Measurements from ENCODE around the gene SLFN13.

DNA sequence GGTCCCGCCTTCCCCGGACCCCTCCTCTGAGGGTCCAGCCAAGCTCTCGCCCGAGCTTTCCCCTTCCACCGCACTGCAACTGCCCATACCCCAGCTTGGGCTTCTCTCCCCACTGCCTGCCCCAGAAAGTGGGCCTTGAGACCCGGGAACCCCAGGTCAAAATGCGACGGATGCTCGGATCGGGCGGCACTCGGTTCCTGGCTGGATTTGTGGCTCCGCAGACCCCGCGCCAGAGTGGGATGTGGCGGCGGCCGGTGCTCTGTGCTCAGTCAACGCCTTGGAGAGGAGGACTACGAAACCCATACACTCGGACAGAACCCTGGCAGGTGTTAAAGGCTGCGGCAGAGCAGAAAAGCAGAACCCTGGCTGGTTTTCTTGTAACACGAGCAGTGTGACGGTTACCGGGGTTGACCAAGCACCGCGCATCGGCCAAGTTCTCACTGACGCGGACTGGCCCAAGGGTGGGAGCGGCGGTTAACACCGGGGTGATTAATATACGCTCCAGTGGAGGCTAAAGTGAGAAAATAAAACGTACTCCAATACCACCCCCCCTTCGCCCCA lies 885 bp upstream of the SLFN13 start:
- TF ChIP-seq TOX (CRISPR knock-in tag; IDR thresholded peaks at IDR 0.05; ENCODE audit: borderline replicate concordance), result no peak
- TF ChIP-seq SNAI2 (CRISPR knock-in tag; IDR thresholded peaks at IDR 0.05), result no peak
- TF ChIP-seq RARB (CRISPR knock-in tag; IDR thresholded peaks at IDR 0.05), result no peak
- TF ChIP-seq, protein P1, sequence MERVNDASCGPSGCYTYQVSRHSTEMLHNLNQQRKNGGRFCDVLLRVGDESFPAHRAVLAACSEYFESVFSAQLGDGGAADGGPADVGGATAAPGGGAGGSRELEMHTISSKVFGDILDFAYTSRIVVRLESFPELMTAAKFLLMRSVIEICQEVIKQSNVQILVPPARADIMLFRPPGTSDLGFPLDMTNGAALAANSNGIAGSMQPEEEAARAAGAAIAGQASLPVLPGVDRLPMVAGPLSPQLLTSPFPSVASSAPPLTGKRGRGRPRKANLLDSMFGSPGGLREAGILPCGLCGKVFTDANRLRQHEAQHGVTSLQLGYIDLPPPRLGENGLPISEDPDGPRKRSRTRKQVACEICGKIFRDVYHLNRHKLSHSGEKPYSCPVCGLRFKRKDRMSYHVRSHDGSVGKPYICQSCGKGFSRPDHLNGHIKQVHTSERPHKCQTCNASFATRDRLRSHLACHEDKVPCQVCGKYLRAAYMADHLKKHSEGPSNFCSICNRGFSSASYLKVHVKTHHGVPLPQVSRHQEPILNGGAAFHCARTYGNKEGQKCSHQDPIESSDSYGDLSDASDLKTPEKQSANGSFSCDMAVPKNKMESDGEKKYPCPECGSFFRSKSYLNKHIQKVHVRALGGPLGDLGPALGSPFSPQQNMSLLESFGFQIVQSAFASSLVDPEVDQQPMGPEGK (CRISPR knock-in tag; IDR thresholded peaks at IDR 0.05; ENCODE audit: borderline replicate concordance), result no peak
- TF ChIP-seq ARNTL (CRISPR knock-in tag; IDR thresholded peaks at IDR 0.05; ENCODE audit: borderline replicate concordance, low read depth), result no peak
- TF ChIP-seq BACH2 (CRISPR knock-in tag; IDR thresholded peaks at IDR 0.05; ENCODE audit: borderline replicate concordance), result no peak
- TF ChIP-seq ZNF8 (CRISPR knock-in tag; IDR thresholded peaks at IDR 0.05), result no peak
- no peak for TF ChIP-seq ESRRG (CRISPR knock-in tag; IDR thresholded peaks at IDR 0.05)
- TF ChIP-seq ZFP3 (CRISPR knock-in tag; IDR thresholded peaks at IDR 0.05), result no peak
- TF ChIP-seq, protein P2, sequence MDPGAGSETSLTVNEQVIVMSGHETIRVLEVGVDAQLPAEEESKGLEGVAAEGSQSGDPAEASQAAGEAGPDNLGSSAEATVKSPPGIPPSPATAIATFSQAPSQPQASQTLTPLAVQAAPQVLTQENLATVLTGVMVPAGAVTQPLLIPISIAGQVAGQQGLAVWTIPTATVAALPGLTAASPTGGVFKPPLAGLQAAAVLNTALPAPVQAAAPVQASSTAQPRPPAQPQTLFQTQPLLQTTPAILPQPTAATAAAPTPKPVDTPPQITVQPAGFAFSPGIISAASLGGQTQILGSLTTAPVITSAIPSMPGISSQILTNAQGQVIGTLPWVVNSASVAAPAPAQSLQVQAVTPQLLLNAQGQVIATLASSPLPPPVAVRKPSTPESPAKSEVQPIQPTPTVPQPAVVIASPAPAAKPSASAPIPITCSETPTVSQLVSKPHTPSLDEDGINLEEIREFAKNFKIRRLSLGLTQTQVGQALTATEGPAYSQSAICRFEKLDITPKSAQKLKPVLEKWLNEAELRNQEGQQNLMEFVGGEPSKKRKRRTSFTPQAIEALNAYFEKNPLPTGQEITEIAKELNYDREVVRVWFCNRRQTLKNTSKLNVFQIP (CRISPR knock-in tag; IDR thresholded peaks at IDR 0.05; ENCODE audit: borderline replicate concordance, low read depth), result no peak
- TF ChIP-seq CSRNP3 (CRISPR knock-in tag; IDR thresholded peaks at IDR 0.05), result no peak
- TF ChIP-seq, protein P3, sequence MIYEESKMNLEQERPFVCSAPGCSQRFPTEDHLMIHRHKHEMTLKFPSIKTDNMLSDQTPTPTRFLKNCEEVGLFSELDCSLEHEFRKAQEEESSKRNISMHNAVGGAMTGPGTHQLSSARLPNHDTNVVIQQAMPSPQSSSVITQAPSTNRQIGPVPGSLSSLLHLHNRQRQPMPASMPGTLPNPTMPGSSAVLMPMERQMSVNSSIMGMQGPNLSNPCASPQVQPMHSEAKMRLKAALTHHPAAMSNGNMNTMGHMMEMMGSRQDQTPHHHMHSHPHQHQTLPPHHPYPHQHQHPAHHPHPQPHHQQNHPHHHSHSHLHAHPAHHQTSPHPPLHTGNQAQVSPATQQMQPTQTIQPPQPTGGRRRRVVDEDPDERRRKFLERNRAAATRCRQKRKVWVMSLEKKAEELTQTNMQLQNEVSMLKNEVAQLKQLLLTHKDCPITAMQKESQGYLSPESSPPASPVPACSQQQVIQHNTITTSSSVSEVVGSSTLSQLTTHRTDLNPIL (CRISPR knock-in tag; IDR thresholded peaks at IDR 0.05; ENCODE audit: low read depth), result no peak
- TF ChIP-seq OSR1 (CRISPR knock-in tag; IDR thresholded peaks at IDR 0.05), result no peak
